SIG-M5 (cell line): Measurements from ENCODE around the gene DHCR7.

Experiments
- DNase-seq: peaks from one replicate; lab custom pipeline; 2025; lab: John Stamatoyannopoulos, UW

The DHCR7 gene

GRCh38 chr11:71456831-71457230 is 8.6 kb upstream of the DHCR7 start:
- DNase-seq: no peak

GRCh38 chr11:71456294-71456693 is 8.1 kb upstream of the DHCR7 start:
- no peak for DNase-seq

- no peak for DNase-seq
Observed at GRCh38 chr11:71454470-71455113, 6.4 kb upstream of the DHCR7 start.

- DNase-seq: no peak
Observed at GRCh38 chr11:71453918-71454304, 5.7 kb upstream of the DHCR7 start.

GRCh38 chr11:71453037-71453917 is 5.1 kb upstream of the DHCR7 start, which contains the start of gene NADSYN1:
Gene NADSYN1 (plus strand): TSS chr11:71453203. CDS start chr11:71453297, 94 bp downstream.
- DNase-seq: peak; percentile 20

GRCh38 chr11:71452199-71453036 is 4.2 kb upstream of the DHCR7 start:
- no peak for DNase-seq

- DNase-seq: no peak
Observed at GRCh38 chr11:71451596-71452198, 3.5 kb upstream of the DHCR7 start.

GRCh38 chr11:71450939-71451338 is 2.7 kb upstream of the DHCR7 start:
- no peak for DNase-seq

- no peak for DNase-seq
Observed at GRCh38 chr11:71450507-71450906, 2.3 kb upstream of the DHCR7 start.

GRCh38 chr11:71449596-71449995 is 1.4 kb upstream of the DHCR7 start:
- DNase-seq: no peak

GRCh38 chr11:71447791-71448256 is 369 bp downstream of the DHCR7 start:
- DNase-seq: no peak

GRCh38 chr11:71446942-71447688 is 1.1 kb downstream of the DHCR7 start:
- peak; percentile 45 for DNase-seq

GRCh38 chr11:71446150-71446549 is 2.0 kb downstream of the DHCR7 start:
- no peak for DNase-seq

- no peak for DNase-seq
Observed at GRCh38 chr11:71444811-71445210, 3.4 kb downstream of the DHCR7 start.

- DNase-seq: no peak
Observed at GRCh38 chr11:71443736-71444445, 4.3 kb downstream of the DHCR7 start.

- no peak for DNase-seq
Observed at GRCh38 chr11:71442880-71443279, 5.3 kb downstream of the DHCR7 start.

- DNase-seq: no peak
Observed at GRCh38 chr11:71442123-71442522, 6.1 kb downstream of the DHCR7 start.

GRCh38 chr11:71441251-71441650 is 6.9 kb downstream of the DHCR7 start:
- DNase-seq: no peak

GRCh38 chr11:71440021-71440755 is 8.0 kb downstream of the DHCR7 start:
- DNase-seq: no peak

- no peak for DNase-seq
Observed at GRCh38 chr11:71438650-71439049, 9.5 kb downstream of the DHCR7 start.
